ENCODE measurements around the gene CRABP2. TPM values are rescaled to one million over a fixed set of nuclear protein-coding genes. Genes with fewer than 3 reads are reported as not detected.

The CRABP2 gene
- total RNA-seq, 1 donor from 2014 or later, result 370 TPM

DNA sequence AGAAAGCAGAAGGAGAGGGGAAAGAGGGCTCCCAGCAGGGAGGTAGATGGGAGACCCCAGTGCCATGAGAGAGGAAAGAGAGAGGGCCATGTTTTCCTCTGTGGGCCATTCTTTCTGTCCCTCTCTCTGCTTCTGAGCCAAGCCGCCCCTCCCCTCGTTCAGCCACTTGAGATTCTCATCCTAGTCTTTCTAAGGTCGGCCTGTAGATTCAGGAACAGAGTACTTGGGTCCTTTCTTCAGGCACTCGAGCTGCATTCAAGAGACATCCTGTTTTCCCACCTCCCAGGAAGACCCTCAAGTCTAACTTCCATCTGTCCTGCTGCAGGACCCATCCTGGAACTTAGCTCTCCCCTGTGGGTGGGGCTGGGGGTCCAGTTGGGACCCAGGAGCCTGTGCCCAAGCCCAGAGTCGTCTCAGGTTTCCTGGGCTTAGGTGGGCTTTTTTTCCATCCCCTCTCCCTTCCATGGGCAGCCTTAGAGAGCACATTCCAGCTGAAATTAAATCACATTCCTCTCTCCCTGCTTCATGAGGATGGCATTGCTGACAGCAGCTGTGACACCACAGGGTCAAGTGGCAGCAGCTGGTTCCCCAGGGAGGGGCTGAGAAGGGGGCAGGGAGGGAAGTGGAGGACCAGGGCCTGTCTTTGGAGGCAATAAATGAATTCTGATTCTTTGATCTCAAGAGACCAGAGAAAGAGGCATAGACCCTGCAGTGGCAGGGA lies 41.2 kb downstream of the CRABP2 start:
- H3K27ac Mint-ChIP-seq, result peak overlapping the region; percentile 70
- no peak for DNase-seq (ENCODE audit: extremely low spot score, unreplicated experiment)
- no peaks in the 10 kb centered on the region for H3K9me3 Mint-ChIP-seq
- no peaks in the 10 kb centered on the region for H3K36me3 Mint-ChIP-seq
- H3K4me1 Mint-ChIP-seq (ENCODE audit: unreplicated experiment), result peaks cover 85% of the 10 kb centered on the region
- peaks cover 12% of the 10 kb centered on the region for H3K27me3 Mint-ChIP-seq
- H3K4me3 Mint-ChIP-seq, result no peak overlapping the region
- TF ChIP-seq, protein P1, sequence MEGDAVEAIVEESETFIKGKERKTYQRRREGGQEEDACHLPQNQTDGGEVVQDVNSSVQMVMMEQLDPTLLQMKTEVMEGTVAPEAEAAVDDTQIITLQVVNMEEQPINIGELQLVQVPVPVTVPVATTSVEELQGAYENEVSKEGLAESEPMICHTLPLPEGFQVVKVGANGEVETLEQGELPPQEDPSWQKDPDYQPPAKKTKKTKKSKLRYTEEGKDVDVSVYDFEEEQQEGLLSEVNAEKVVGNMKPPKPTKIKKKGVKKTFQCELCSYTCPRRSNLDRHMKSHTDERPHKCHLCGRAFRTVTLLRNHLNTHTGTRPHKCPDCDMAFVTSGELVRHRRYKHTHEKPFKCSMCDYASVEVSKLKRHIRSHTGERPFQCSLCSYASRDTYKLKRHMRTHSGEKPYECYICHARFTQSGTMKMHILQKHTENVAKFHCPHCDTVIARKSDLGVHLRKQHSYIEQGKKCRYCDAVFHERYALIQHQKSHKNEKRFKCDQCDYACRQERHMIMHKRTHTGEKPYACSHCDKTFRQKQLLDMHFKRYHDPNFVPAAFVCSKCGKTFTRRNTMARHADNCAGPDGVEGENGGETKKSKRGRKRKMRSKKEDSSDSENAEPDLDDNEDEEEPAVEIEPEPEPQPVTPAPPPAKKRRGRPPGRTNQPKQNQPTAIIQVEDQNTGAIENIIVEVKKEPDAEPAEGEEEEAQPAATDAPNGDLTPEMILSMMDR (conservative IDR thresholded peaks at IDR 0.05), result no peak

DNA sequence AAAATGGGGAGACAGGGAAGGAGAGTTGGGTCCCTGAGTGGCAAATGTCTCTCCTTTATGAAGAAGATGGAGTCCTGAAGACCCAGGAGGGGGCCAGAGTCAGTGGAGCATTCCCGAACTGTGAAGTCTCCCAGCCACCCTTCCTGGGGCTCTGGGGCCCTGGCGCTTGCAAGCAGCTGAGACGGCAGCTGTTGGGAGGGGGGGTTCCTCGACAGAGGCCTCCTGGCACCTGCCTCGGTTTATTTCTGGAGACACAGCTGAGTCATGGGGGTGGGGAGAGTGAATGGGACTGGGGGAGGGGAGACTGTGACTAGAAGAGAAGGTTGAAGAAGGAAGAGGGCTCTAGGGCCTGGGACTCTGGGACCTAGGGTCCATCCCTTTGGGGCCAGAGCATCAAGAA lies 42.2 kb downstream of the CRABP2 start:
- Mint-ChIP-seq H3K27me3 (peaks cover 18% of the 10 kb centered on the region), H3K4me3 (no peak overlapping the region), H3K9me3 (no peaks in the 10 kb centered on the region), H3K36me3 (no peaks in the 10 kb centered on the region), H3K4me1 (ENCODE audit: unreplicated experiment) (peaks cover 78% of the 10 kb centered on the region), H3K27ac (no peak overlapping the region)
- TF ChIP-seq, protein P1 (conservative IDR thresholded peaks at IDR 0.05), result no peak
- DNase-seq (ENCODE audit: extremely low spot score, unreplicated experiment), result no peak

GRCh38 chr1:156662800-156663055 lies 42.7 kb downstream of the CRABP2 start:
- Mint-ChIP-seq H3K27ac (no peak overlapping the region), H3K27me3 (peaks cover 23% of the 10 kb centered on the region), H3K4me3 (no peak overlapping the region), H3K9me3 (no peaks in the 10 kb centered on the region), H3K4me1 (ENCODE audit: unreplicated experiment) (peaks cover 74% of the 10 kb centered on the region), H3K36me3 (no peaks in the 10 kb centered on the region)
- DNase-seq (ENCODE audit: extremely low spot score, unreplicated experiment), result no peak
- TF ChIP-seq, protein P1 (conservative IDR thresholded peaks at IDR 0.05), result no peak

DNA sequence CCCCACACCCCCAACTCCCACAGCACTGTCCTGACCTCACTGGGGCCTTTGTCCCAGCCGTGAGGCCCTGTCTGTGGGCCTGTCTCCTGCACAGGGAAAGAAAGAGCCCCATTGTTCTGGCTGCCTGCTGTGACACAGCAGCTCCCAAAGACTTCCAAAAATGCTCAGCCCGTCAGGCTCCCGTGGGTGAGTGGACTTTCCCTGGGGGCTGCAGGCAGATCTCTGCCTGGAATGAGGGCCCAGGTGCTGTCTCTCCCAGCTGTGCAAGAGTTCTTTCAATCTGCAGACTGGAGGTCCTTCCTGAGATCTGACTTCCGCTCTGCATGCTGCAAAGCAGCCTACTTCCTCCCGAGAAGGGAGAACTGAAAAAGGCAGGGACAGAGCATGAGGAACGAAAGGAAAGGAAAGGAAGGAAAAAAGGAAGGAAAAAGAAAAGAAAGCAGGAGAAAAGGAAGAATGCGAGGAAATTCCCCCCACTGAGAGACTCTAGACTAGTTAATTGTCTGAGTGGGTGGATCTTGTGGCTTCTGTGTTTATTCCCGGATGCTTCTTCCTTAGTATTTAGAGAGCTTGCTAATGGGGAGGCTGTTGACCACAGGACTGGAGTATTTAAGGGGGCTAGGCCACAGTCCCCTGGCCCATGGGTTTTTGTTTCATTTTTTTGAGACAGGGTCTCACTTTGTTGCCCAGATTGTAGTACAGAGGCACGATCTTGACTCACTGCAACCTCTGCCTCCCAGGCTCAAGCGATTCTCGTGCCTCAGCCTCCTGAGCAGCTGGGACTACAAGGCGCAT lies 43.2 kb downstream of the CRABP2 start:
- Mint-ChIP-seq H3K36me3 (no peaks in the 10 kb centered on the region), H3K4me3 (peak overlapping the region; percentile 35), H3K27me3 (peaks cover 28% of the 10 kb centered on the region), H3K9me3 (no peaks in the 10 kb centered on the region), H3K27ac (no peak overlapping the region), H3K4me1 (ENCODE audit: unreplicated experiment) (peaks cover 72% of the 10 kb centered on the region)
- no peak for DNase-seq (ENCODE audit: extremely low spot score, unreplicated experiment)
- TF ChIP-seq, protein P1 (conservative IDR thresholded peaks at IDR 0.05), result no peak

DNA sequence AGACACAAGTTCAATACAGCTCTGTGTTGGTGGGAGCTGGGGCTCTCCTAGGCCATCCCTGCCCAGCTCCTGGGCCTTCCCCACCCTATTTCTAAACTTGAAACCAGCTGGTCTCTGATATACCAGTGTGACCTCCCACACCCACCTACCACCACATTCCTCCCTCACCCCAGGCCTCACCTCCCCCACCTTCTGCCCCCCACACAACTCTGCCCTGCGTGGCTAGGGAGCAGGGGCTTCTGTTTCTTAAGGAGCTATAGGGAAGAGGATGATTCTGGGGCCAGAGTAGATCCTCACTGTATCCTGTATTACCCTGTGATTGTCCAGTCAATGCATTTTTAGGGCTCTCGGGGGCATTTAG lies 44.7 kb downstream of the CRABP2 start:
- no peak for DNase-seq (ENCODE audit: extremely low spot score, unreplicated experiment)
- Mint-ChIP-seq H3K27ac (peak overlapping the region; percentile 50), H3K36me3 (no peaks in the 10 kb centered on the region), H3K9me3 (no peaks in the 10 kb centered on the region), H3K27me3 (peaks cover 43% of the 10 kb centered on the region), H3K4me3 (no peak overlapping the region), H3K4me1 (ENCODE audit: unreplicated experiment) (peaks cover 66% of the 10 kb centered on the region)
- TF ChIP-seq, protein P1 (conservative IDR thresholded peaks at IDR 0.05), result no peak
